Trophoblast cell (in vitro differentiated cells and primary cell): ENCODE measurements around the gene KCNH6.

Source experiments
- DNase-seq, 2 donors: peaks; one replicate each; pipeline ENCODE4 v3.0.0-alpha.2; 2016
- H2AFZ ChIP-seq: 2 replicates; pipeline ENCODE4 v1.6.1; 2013; ENCODE audit warnings: low read length, moderate library complexity, mild to moderate bottlenecking; ENCODE audit not compliant: insufficient read depth, poor library complexity
- H2AK5ac ChIP-seq: 2 replicates; pipeline ENCODE4 v1.6.1; 2013; ENCODE audit warnings: mild to moderate bottlenecking, low read length
- H2BK120ac ChIP-seq: 2 replicates; pipeline ENCODE4 v1.6.1; 2013; ENCODE audit warnings: low read length, mild to moderate bottlenecking, moderate library complexity; ENCODE audit not compliant: insufficient read depth, poor library complexity
- H2BK12ac ChIP-seq: 2 replicates; pipeline ENCODE4 v1.6.1; 2013; ENCODE audit warnings: mild to moderate bottlenecking, low read length, moderate library complexity
- H2BK5ac ChIP-seq: 2 replicates; pipeline ENCODE4 v1.6.1; 2013; ENCODE audit warnings: low read length, low read depth, moderate library complexity, mild to moderate bottlenecking; ENCODE audit not compliant: poor library complexity
- H3K14ac ChIP-seq: 2 replicates; pipeline ENCODE4 v1.6.1; 2013; ENCODE audit warnings: mild to moderate bottlenecking, low read length
- H3K18ac ChIP-seq: 2 replicates; pipeline ENCODE4 v1.6.1; 2013; ENCODE audit warnings: mild to moderate bottlenecking, low read length
- H3K23ac ChIP-seq: 2 replicates; pipeline ENCODE4 v1.6.1; 2013; ENCODE audit warnings: low read length
- H3K27ac ChIP-seq: 2 replicates; pipeline ENCODE4 v1.5.1; 2013; ENCODE audit warnings: low read depth, mild to moderate bottlenecking, inconsistent platforms, low read length, moderate library complexity
- H3K27me3 ChIP-seq: 2 replicates; pipeline ENCODE4 v1.6.1; 2013; ENCODE audit warnings: inconsistent platforms, mild to moderate bottlenecking, low read length, moderate library complexity; ENCODE audit not compliant: insufficient read depth
- H3K36me3 ChIP-seq, 2 experiments: 1 replicate in 1 of 2; 2 replicates in 1 of 2; pipeline ENCODE4 v1.6.1; 2013; ENCODE audit warnings: low read length in 2 of 2, mild to moderate bottlenecking in 2 of 2, moderate library complexity in 1 of 2; ENCODE audit not compliant: insufficient read depth in 2 of 2, control insufficient read depth in 1 of 2
- H3K4ac ChIP-seq: 2 replicates; pipeline ENCODE4 v1.6.1; 2013; ENCODE audit warnings: low read depth, mild to moderate bottlenecking, low read length, moderate library complexity
- H3K4me1 ChIP-seq, 2 experiments: 1 replicate in 1 of 2; 2 replicates in 1 of 2; pipeline ENCODE4 v1.6.1; 2013; ENCODE audit warnings: low read length in 2 of 2, mild to moderate bottlenecking in 2 of 2, moderate library complexity in 1 of 2; ENCODE audit not compliant: insufficient read depth in 2 of 2, control insufficient read depth in 1 of 2
- H3K4me2 ChIP-seq: 2 replicates; pipeline ENCODE4 v1.6.1; 2013; ENCODE audit warnings: inconsistent platforms, mild to moderate bottlenecking, low read length, moderate library complexity
- H3K4me3 ChIP-seq: 2 replicates; pipeline ENCODE4 v1.5.1; 2013; ENCODE audit warnings: mild to moderate bottlenecking, low read depth, low read length, inconsistent platforms
- H3K79me1 ChIP-seq: one replicate; pipeline ENCODE4 v1.6.1; 2013; ENCODE audit warnings: low read length
- H3K79me2 ChIP-seq: 2 replicates; pipeline ENCODE4 v1.6.1; 2013; ENCODE audit warnings: low read length, mild to moderate bottlenecking; ENCODE audit not compliant: control insufficient read depth, insufficient read depth, poor library complexity
- H3K9ac ChIP-seq: 2 replicates; pipeline ENCODE4 v1.6.1; 2013; ENCODE audit warnings: mild to moderate bottlenecking, low read length
- H3K9me3 ChIP-seq: 2 replicates; pipeline ENCODE4 v1.6.1; 2013; ENCODE audit warnings: low read depth, mild to moderate bottlenecking, control low read depth, inconsistent platforms, low read length; ENCODE audit not compliant: insufficient read depth
- H4K12ac ChIP-seq: 2 replicates; pipeline ENCODE4 v1.6.1; 2013; ENCODE audit warnings: low read depth, mild to moderate bottlenecking, low read length, moderate library complexity
- H4K8ac ChIP-seq: 2 replicates; pipeline ENCODE4 v1.6.1; 2013; ENCODE audit warnings: low read depth, mild to moderate bottlenecking, low read length, moderate library complexity
- H4K91ac ChIP-seq: one replicate; pipeline ENCODE4 v1.6.1; 2013; ENCODE audit warnings: low read depth, mild to moderate bottlenecking, low read length, moderate library complexity
- WGBS: extraction: QIAGEN DNeasy Blood & Tissue Kit; methylation state at CpG from one replicate; pipeline ENCODE4 v1.1.7; 2013; ENCODE audit warnings: missing lambda C conversion rate; ENCODE audit not compliant: insufficient read length, insufficient coverage; ENCODE audit errors: extremely low coverage; 5-methylcytosine and 5-hydroxymethylcytosine counted together

KCNH6 gene

DNA sequence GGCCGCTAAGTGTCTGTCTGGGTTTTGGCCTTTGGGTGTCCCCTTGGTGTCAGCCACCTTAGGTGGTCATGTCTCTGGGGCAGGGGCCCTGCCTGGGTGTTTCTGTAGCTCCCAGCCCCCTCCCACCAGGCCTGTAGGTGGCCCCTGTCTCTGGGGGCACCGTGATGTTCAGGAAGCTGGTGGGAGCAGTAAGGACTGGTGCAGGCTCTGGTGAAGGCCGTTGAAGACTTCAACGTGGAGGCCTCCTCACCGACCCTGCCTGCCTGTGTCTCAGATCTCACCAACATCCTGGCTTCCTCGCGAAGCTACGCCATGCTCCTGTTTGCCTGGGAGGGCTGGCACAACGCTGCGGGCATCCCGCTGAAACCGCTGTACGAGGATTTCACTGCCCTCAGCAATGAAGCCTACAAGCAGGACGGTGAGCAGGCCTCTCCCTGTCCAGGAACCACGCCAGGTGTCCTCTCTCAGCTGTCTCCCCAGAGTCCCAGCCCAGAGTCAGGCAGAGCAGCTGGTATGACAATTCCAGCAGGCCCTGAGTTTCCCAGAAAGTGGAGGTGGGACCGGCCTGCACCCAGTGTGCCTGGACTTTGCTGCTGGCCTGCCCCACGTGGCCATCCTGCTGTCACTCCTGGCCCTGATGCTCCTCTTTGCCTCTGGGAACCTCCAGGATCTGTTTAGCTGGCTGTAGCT is 43.5 kb upstream of the KCNH6 start:
- Histone ChIP-seq H2AK5ac (no peak overlapping the region), H2BK5ac (no peak overlapping the region), H3K4me3 (no peak overlapping the region), H3K23ac (no peak overlapping the region), H3K36me3 (no peaks in the 10 kb centered on the region), H3K79me1 (no peaks in the 10 kb centered on the region), H2AFZ (no peak overlapping the region), H3K4ac (no peak overlapping the region), H4K91ac (no peak overlapping the region), H3K4me1 (peaks cover 6 to 8% of the 10 kb centered on the region in 2 experiments), H4K8ac (no peak overlapping the region), H3K9me3 (peaks cover 4% of the 10 kb centered on the region), H3K4me2 (no peak overlapping the region), H3K79me2 (no peaks in the 10 kb centered on the region), H3K27me3 (peaks cover 4% of the 10 kb centered on the region), H3K18ac (no peak overlapping the region), H3K9ac (no peak overlapping the region), H4K12ac (no peak overlapping the region), H3K27ac (no peak overlapping the region), H3K14ac (no peak overlapping the region), H2BK120ac (no peak overlapping the region), H2BK12ac (no peak overlapping the region)
- no peak for DNase-seq
- WGBS, result no CpG with 5 or more reads among the region's 17 CpGs

DNA sequence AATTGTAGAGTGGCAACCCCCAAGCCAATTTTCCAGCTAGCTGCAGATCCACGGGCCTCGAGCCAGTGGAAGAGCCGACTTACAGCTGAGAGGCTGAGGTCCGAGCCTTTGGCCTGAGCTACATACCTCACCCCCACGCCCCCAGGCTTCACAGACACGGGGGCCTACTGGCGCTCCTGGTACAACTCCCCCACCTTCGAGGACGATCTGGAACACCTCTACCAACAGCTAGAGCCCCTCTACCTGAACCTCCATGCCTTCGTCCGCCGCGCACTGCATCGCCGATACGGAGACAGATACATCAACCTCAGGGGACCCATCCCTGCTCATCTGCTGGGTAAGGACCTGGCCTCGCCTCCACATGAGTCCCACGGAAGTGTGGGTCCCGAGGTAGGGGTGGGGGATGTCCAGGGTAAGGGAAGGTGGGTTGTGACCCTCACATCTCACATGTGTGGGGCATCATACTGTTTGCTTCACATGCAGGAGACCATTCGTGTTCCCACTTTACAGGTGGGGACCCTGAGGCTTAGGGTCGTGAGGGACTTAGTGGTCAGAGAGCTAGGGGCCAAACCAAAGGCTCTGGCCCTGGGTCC is 42.9 kb upstream of the KCNH6 start:
- no peak overlapping the region for H3K9ac ChIP-seq
- no peaks in the 10 kb centered on the region for H3K79me2 ChIP-seq
- no peak overlapping the region for H3K4me2 ChIP-seq
- no peak overlapping the region for H2BK12ac ChIP-seq
- H3K27me3 ChIP-seq, result peaks cover 4% of the 10 kb centered on the region
- peaks cover 6 to 8% of the 10 kb centered on the region in 2 experiments for H3K4me1 ChIP-seq
- no peak overlapping the region for H4K12ac ChIP-seq
- WGBS, result no CpG with 5 or more reads among the region's 21 CpGs
- H3K18ac ChIP-seq, result no peak overlapping the region
- H4K91ac ChIP-seq, result no peak overlapping the region
- no peak overlapping the region for H3K27ac ChIP-seq
- H3K23ac ChIP-seq, result no peak overlapping the region
- H3K14ac ChIP-seq, result no peak overlapping the region
- no peak overlapping the region for H2AK5ac ChIP-seq
- no peak overlapping the region for H2BK5ac ChIP-seq
- H3K79me1 ChIP-seq, result no peaks in the 10 kb centered on the region
- peaks cover 4% of the 10 kb centered on the region for H3K9me3 ChIP-seq
- H2BK120ac ChIP-seq, result no peak overlapping the region
- no peak for DNase-seq
- H2AFZ ChIP-seq, result no peak overlapping the region
- no peaks in the 10 kb centered on the region for H3K36me3 ChIP-seq
- H3K4ac ChIP-seq, result no peak overlapping the region
- no peak overlapping the region for H4K8ac ChIP-seq
- no peak overlapping the region for H3K4me3 ChIP-seq

DNA sequence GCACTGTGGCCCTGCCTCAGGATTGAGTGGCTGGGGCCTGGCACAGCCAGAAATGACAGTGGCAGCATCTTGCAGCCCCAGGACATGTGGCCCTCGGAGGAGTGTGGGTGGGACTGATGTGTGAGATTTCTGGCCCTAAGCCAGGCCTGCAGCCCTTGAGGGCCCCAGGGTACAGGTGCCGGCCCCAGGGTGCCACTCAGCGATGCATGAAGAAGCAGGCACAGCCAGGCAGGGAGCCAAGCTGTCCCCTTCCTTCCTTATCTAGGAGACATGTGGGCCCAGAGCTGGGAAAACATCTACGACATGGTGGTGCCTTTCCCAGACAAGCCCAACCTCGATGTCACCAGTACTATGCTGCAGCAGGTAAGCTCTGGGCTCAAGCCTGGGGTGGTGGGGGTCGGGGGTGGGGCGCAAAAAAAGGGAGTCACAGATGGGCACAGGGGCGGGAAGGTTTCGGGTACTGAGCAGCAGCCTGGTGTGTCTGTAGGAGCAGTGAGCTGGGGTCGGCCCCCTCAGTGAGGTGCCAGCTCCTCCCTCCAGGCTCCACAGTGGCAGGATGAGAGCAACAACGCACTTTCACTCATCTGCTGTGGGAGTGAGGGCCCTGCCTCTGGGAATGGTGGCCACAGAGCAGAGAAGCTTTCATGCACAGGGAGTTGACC is 42.2 kb upstream of the KCNH6 start:
- H3K27me3 ChIP-seq, result peaks cover 4% of the 10 kb centered on the region
- no peaks in the 10 kb centered on the region for H3K36me3 ChIP-seq
- H2AFZ ChIP-seq, result no peak overlapping the region
- no peak overlapping the region for H2BK5ac ChIP-seq
- H3K4me1 ChIP-seq, result peaks cover 6% of the 10 kb centered on the region in 2 experiments
- H3K23ac ChIP-seq, result no peak overlapping the region
- no peak for DNase-seq
- H2BK12ac ChIP-seq, result no peak overlapping the region
- no peaks in the 10 kb centered on the region for H3K79me2 ChIP-seq
- H3K4me2 ChIP-seq, result no peak overlapping the region
- no peak overlapping the region for H3K4me3 ChIP-seq
- H4K8ac ChIP-seq, result no peak overlapping the region
- no peak overlapping the region for H3K27ac ChIP-seq
- no peak overlapping the region for H2AK5ac ChIP-seq
- no peaks in the 10 kb centered on the region for H3K9me3 ChIP-seq
- no peak overlapping the region for H3K14ac ChIP-seq
- H4K12ac ChIP-seq, result no peak overlapping the region
- no peak overlapping the region for H3K18ac ChIP-seq
- H2BK120ac ChIP-seq, result no peak overlapping the region
- H3K79me1 ChIP-seq, result no peaks in the 10 kb centered on the region
- no peak overlapping the region for H3K9ac ChIP-seq
- H3K4ac ChIP-seq, result no peak overlapping the region
- no CpG with 5 or more reads among the region's 11 CpGs for WGBS
- no peak overlapping the region for H4K91ac ChIP-seq

DNA sequence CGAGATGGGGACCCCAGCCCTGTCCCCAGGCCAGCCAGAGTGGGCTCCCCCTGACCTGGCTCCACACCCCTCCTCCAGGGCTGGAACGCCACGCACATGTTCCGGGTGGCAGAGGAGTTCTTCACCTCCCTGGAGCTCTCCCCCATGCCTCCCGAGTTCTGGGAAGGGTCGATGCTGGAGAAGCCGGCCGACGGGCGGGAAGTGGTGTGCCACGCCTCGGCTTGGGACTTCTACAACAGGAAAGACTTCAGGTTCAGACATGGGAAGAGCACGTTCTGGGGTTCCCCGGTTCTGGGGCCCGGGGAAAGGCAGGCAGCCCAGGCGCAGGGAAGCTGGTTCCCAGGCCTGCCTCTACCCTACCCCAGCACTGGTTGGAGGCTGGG is 41.7 kb upstream of the KCNH6 start:
- no peak overlapping the region for H3K4me2 ChIP-seq
- no peak overlapping the region for H4K8ac ChIP-seq

More for the DNA sequence above, 41.7 kb upstream of the KCNH6 start:
- Histone ChIP-seq H3K4me3 (no peak overlapping the region), H4K91ac (no peak overlapping the region), H3K9ac (no peak overlapping the region), H3K14ac (no peak overlapping the region), H3K18ac (no peak overlapping the region), H3K36me3 (no peaks in the 10 kb centered on the region), H4K12ac (no peak overlapping the region), H3K79me1 (no peaks in the 10 kb centered on the region), H3K4me1 (peaks cover 6% of the 10 kb centered on the region in 2 experiments), H2AK5ac (no peak overlapping the region), H3K27ac (no peak overlapping the region), H2BK120ac (no peak overlapping the region), H2BK12ac (no peak overlapping the region), H3K23ac (no peak overlapping the region), H3K27me3 (peaks cover 4% of the 10 kb centered on the region), H2BK5ac (no peak overlapping the region), H3K9me3 (no peaks in the 10 kb centered on the region), H2AFZ (no peak overlapping the region), H3K4ac (no peak overlapping the region), H3K79me2 (no peaks in the 10 kb centered on the region)
- DNase-seq, result no peak
- WGBS, result no CpG with 5 or more reads among the region's 16 CpGs
